ENCODE results near the gene CAB39.

The CAB39 gene

GRCh38 chr2:230676546-230676945 lies 36.1 kb upstream of the CAB39 start:
- no peak for TF ChIP-seq POLR2A (IDR thresholded peaks at IDR 0.05; ENCODE audit: low read depth, low read length)
- no peak for FAIRE-seq

GRCh38 chr2:230677201-230677946 lies 35.3 kb upstream of the CAB39 start:
- TF ChIP-seq POLR2A (IDR thresholded peaks at IDR 0.05; ENCODE audit: low read depth, low read length), result no peak
- no peak for FAIRE-seq
- DNase-seq (ENCODE audit: insufficient read length, low spot score), result no peak

More at GRCh38 chr2:230676546-230676945, 36.1 kb upstream of the CAB39 start:
- DNase-seq (ENCODE audit: insufficient read length, low spot score), result no peak

DNA sequence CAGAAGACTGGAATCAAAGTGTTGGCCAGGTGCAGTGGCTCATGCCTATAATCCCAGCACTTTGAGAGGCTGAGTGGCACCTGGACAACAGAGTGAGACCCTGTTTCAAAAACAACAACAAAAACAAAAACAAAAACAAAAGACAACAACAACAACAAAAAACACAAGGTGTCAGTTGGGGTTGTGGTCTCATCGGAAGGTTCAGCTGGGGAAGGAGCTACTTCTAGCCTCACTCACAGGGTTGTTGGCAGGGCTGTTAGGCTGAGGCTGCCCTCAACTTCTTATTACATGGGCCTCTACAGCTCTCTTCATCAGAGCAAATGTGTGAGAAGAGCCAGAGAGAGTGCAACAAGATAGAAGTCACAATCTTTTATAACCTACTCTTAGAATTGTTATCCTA lies 34.6 kb upstream of the CAB39 start:
- no peak for FAIRE-seq
- TF ChIP-seq POLR2A (IDR thresholded peaks at IDR 0.05; ENCODE audit: low read depth, low read length), result no peak
- no peak for DNase-seq (ENCODE audit: insufficient read length, low spot score)

DNA sequence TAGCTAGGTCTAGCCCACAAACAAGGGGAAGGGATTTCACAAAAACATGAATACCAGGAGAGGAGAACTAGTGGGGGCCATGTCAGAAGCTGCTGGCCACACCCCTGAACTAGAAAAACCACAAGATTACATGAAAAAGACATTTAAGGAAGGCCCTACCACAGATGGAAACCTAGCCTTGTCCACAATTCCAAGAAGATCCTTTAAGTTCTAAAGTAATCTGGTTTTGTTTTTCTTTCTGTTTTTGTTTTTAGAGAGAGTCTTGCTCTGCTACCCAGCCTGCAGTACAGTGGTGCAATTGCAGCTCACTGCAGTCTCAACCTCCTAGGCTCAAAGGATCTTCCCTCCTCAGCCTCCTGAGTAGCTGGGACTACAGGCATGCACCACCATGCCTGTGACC lies 34.2 kb upstream of the CAB39 start:
- DNase-seq (ENCODE audit: insufficient read length, low spot score) (no peak), FAIRE-seq (no peak)
- TF ChIP-seq POLR2A (IDR thresholded peaks at IDR 0.05; ENCODE audit: low read depth, low read length), result no peak

DNA sequence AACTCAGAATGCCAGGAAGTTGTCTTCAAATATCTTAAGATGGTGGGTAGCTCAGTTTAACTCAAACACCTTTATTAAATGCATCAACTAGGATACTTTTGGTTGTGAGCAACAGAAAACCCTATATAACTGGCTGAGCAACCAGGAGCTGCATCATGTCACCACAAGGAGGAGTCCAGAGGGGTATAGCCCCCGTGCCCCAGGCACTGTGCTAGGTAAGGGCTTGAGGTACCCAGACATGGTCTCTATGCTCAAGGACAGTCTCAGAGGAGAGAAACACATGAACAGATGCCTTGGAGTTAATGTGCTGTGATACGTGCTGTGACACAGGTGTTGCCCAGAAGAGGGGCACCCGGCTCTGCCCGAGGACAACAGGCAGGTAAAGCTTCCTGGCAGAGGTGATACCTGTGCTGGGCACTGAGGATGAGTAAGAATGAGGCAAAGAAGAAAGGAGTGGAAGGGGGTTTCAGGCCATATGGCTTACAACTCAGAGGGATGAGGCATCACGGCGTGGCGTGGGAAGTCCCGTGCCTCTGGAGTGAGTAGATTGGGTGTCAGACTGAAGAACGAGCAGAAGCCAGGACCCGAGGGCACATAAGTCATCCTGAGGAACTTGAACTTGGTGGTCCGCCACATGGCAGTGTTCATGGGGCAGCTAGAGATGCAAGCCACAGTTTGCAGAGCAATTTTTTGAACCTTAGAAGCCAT lies 32.0 kb upstream of the CAB39 start:
- DNase-seq (ENCODE audit: insufficient read length, low spot score), result no peak
- no peak for FAIRE-seq
- no peak for TF ChIP-seq POLR2A (IDR thresholded peaks at IDR 0.05; ENCODE audit: low read depth, low read length)

- FAIRE-seq (no peak), DNase-seq (ENCODE audit: insufficient read length, low spot score) (no peak)
- no peak for TF ChIP-seq POLR2A (IDR thresholded peaks at IDR 0.05; ENCODE audit: low read depth, low read length)
Observed at GRCh38 chr2:230681171-230681545, 31.5 kb upstream of the CAB39 start.

DNA sequence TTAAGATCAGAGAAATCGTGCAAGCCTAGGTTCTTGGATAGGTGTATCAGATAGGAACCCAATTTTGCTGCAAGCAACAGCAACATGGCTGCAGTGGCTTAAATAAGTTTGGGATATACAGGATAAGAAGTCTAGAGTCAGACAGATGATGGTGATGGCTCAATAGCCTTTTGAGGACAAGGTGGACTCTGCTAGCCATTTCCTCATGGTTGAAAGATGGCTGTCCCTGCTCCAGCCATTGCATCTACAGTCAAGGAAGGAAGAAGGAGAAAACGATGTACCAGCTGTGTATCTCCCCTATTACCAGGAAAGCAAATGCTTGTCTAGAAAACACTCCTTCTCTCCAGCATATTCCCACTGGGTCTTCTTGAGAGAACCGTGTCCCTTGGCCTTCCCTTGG lies 30.1 kb upstream of the CAB39 start:
- no peak for TF ChIP-seq POLR2A (IDR thresholded peaks at IDR 0.05; ENCODE audit: low read depth, low read length)
- no peak for DNase-seq (ENCODE audit: insufficient read length, low spot score)
- no peak for FAIRE-seq

- FAIRE-seq (no peak), DNase-seq (ENCODE audit: insufficient read length, low spot score) (no peak)
- no peak for TF ChIP-seq POLR2A (IDR thresholded peaks at IDR 0.05; ENCODE audit: low read depth, low read length)
Observed at GRCh38 chr2:230684270-230685168, 28.1 kb upstream of the CAB39 start.

GRCh38 chr2:230685178-230685577 lies 27.5 kb upstream of the CAB39 start:
- no peak for DNase-seq (ENCODE audit: insufficient read length, low spot score)
- TF ChIP-seq POLR2A (IDR thresholded peaks at IDR 0.05; ENCODE audit: low read depth, low read length), result no peak
- FAIRE-seq, result no peak

DNA sequence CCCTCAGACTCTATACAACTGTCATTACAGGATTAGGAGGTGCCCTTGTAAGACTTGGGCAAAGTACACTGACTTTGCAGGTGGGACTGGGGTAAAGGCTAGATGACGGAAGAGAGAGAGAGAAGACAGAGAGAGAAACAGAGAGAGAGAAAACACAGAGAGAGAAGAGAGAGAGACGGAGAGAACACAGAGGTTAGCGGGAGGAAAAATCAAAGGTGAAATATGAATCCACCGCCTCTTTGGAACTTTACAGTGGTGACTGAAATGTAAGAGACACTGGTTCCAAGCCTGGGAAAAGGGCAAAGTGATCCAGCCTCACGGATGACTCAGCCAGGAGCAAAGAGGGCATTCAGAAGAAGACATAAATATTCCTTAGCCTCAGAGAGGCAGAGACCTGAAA lies 25.1 kb upstream of the CAB39 start:
- DNase-seq (ENCODE audit: insufficient read length, low spot score) (no peak), FAIRE-seq (peak; percentile 65)
- no peak for TF ChIP-seq POLR2A (IDR thresholded peaks at IDR 0.05; ENCODE audit: low read depth, low read length)

DNA sequence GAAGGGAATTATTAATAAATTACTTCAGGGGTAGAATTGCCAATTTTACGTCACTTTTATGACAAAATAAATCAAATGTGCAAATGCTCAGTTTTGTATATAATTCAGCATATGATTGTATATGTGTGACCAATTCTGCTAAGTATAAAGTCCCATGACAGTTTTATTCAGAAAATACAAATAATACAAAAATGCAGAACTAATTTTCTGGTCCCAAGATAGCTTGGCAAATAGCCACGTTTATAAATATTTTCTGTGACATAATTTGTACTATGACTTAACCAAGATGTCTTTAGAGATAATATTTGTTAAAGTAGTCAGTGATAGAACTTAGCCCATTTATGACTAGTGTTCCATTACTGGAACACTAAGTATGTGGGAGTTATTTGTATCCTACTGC lies 24.2 kb upstream of the CAB39 start:
- FAIRE-seq (no peak), DNase-seq (ENCODE audit: insufficient read length, low spot score) (no peak)
- TF ChIP-seq POLR2A (IDR thresholded peaks at IDR 0.05; ENCODE audit: low read depth, low read length), result no peak

GRCh38 chr2:230690439-230690838 lies 22.2 kb upstream of the CAB39 start:
- FAIRE-seq, result no peak
- no peak for TF ChIP-seq POLR2A (IDR thresholded peaks at IDR 0.05; ENCODE audit: low read depth, low read length)
- no peak for DNase-seq (ENCODE audit: insufficient read length, low spot score)

DNA sequence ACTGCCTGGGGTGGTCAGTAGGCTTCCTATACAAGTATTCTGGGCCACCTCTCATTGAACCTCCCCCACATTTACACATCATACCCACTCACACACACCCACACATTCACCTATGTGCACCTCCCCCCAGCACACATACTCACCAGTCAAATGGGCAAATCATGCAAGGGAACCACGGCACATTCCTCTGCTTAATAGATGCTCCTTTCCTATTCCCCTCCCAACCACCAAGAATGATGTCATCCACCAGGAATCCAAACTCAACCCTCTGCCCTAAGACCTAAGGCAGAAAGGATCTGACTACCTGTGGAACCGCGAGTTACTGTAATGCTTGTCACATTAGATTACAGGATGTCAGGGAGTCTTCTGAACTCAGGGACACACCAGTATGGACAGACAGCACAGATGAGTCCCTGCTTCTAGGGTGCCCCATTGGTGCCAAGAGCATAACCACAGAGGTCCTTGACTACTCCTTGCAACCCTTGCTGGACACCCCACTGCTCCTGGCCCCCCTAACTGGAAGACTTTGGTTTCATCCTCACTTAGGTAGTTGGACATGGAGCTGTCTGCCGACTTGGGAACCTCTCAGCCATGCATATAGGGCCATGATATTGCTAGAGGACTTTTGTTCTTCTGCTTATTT lies 21.5 kb upstream of the CAB39 start:
- no peak for TF ChIP-seq POLR2A (IDR thresholded peaks at IDR 0.05; ENCODE audit: low read depth, low read length)
- peak; percentile 70 for DNase-seq (ENCODE audit: insufficient read length, low spot score)
- FAIRE-seq, result peak; percentile 72

DNA sequence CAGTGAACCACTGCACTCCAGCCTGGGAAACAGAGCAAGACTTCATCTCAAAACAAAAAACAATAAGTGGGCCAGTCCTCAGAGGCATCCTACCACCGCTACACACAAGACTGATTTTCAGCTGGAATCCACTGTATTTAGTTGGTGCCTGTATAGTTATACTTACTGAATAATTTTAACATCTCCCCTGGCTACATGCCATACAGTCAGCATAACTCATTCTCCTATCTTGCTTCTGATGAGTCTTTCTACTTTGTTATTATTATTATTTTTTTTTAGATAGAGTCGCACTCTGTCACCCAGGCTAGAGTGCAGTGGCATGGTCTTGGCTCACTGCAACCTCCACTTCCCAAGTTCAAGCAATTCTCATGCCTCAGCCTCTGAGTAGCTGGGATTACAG lies 19.9 kb upstream of the CAB39 start:
- no peak for TF ChIP-seq POLR2A (IDR thresholded peaks at IDR 0.05; ENCODE audit: low read depth, low read length)

More for the DNA sequence above, 19.9 kb upstream of the CAB39 start:
- FAIRE-seq (no peak), DNase-seq (ENCODE audit: insufficient read length, low spot score) (no peak)

Data from H54 (cell line).